SK-N-SH (cell line): ENCODE results near the gene TOMM20.
"Not testable (repeated sequence)": the region's sequence is repeated elsewhere in the genome, so short reads cannot be mapped to it uniquely, and the experiment has no call there.

Experiments used
- CTCF ChIP-seq: fragments of 200-600 bp; sonication (generic); IDR thresholded peaks from 2 replicates; pipeline ENCODE4 v1.6.1; 2017; ENCODE audit warnings: antibody characterized with exemption, mild to moderate bottlenecking, moderate library complexity
- EP300 ChIP-seq, 2 experiments: IDR thresholded peaks; 2 replicates each; pipeline versions ENCODE4 v1.4.0 to v1.6.1; 2012; ENCODE audit warnings: borderline replicate concordance in 1 of 2, low read depth in 1 of 2, low read length in 1 of 2
- EZH2phosphoT487 ChIP-seq: fragments of 200-600 bp; sonication (generic); IDR thresholded peaks from 2 replicates; pipeline ENCODE4 v1.6.1; 2017; ENCODE audit warnings: low read depth, mixed run types, mild to moderate bottlenecking, antibody characterized with exemption, moderate library complexity, borderline replicate concordance
- FOXM1 ChIP-seq: IDR thresholded peaks from 2 replicates; pipeline ENCODE4 v1.4.0; 2012; ENCODE audit warnings: low read depth, mild to moderate bottlenecking
- GABPA ChIP-seq: IDR thresholded peaks from 2 replicates; pipeline ENCODE4 v1.4.0; 2012; ENCODE audit warnings: low read depth, mild to moderate bottlenecking
- JUND ChIP-seq: IDR thresholded peaks from 2 replicates; pipeline ENCODE4 v1.4.0; 2012
- MAX ChIP-seq: IDR thresholded peaks from 2 replicates; pipeline ENCODE4 v1.4.0; 2012; ENCODE audit warnings: low read depth
- POLR2AphosphoS5 ChIP-seq: IDR thresholded peaks from 2 replicates; pipeline ENCODE4 v1.6.1; 2012; ENCODE audit warnings: low read depth, low read length
- RCOR1 ChIP-seq: fragments of 150-350 bp; IDR thresholded peaks from 2 replicates; pipeline ENCODE4 v1.6.1; 2017; ENCODE audit warnings: antibody characterized with exemption, low read length
- TAF1 ChIP-seq: IDR thresholded peaks from 2 replicates; pipeline ENCODE4 v1.6.1; 2012; ENCODE audit warnings: low read depth, mild to moderate bottlenecking, low read length, moderate library complexity, borderline replicate concordance
- TCF12 ChIP-seq: IDR thresholded peaks from 2 replicates; pipeline ENCODE4 v1.4.0; 2012
- TEAD4 ChIP-seq: IDR thresholded peaks from 2 replicates; pipeline ENCODE4 v1.4.0; 2012; ENCODE audit warnings: mild to moderate bottlenecking, borderline replicate concordance; ENCODE audit not compliant: insufficient read depth
- USF1 ChIP-seq: IDR thresholded peaks from 2 replicates; pipeline ENCODE4 v1.4.0; 2012; ENCODE audit warnings: low read depth, borderline replicate concordance
- YY1 ChIP-seq: IDR thresholded peaks from 2 replicates; pipeline ENCODE4 v1.4.0; 2012; ENCODE audit warnings: low read depth, mild to moderate bottlenecking

- TF ChIP-seq CTCF; EP300 (IDR thresholded peaks at IDR 0.05; ENCODE audit: borderline replicate concordance in 1 of 2, low read depth in 1 of 2, low read length in 1 of 2); JUND; YY1; RCOR1; TCF12; FOXM1; MAX; GABPA; TAF1; EZH2phosphoT487; TEAD4; POLR2AphosphoS5; USF1: not testable (repeated sequence)
Measured at GRCh38 chr1:235092415-235092814, 36.2 kb downstream of the TOMM20 start.
